Tibial artery (tissue), 4 donors: Measurements from ENCODE around the gene ZCCHC12.

ENCODE experiments used
- DNase-seq, 2 donors: peaks; one replicate each; pipeline ENCODE4 v3.0.0-alpha.2; 2019
- H3K27ac ChIP-seq, 2 donors: fragments of 200-600 bp; sonication (generic) in 1 of 2; 1 replicate in 1 of 2; 2 replicates in 1 of 2; pipeline ENCODE4 v1.5.1; 2018 to 2019; ENCODE audit warnings: mild to moderate bottlenecking in 1 of 2
- H3K27me3 ChIP-seq, 2 donors: fragments of 200-600 bp; sonication (generic) in 1 of 2; one replicate each; pipeline versions ENCODE4 v1.5.1 to v1.6.0; 2016 to 2019
- H3K36me3 ChIP-seq, 3 donors: fragments of 200-600 bp; sonication (generic) in 2 of 3; one replicate each; pipeline ENCODE4 v1.5.1; 2016 to 2019; ENCODE audit warnings: mild to moderate bottlenecking in 2 of 3
- H3K4me1 ChIP-seq, 4 donors: fragments of 200-600 bp; sonication (generic) in 2 of 4; 1 replicate in 3 of 4; 2 replicates in 1 of 4; pipeline ENCODE4 v1.5.1; 2016 to 2019
- H3K4me3 ChIP-seq, 2 donors: fragments of 200-600 bp; sonication (generic) in 1 of 2; 1 replicate in 1 of 2; 2 replicates in 1 of 2; pipeline ENCODE4 v1.5.1; 2018 to 2019; ENCODE audit warnings: mild to moderate bottlenecking in 2 of 2
- H3K9me3 ChIP-seq, 3 donors: fragments of 200-600 bp; sonication (generic) in 1 of 3; one replicate each; pipeline ENCODE4 v1.5.1; 2016 to 2019
- CTCF ChIP-seq, 2 experiments: fragments of 200-600 bp in 1 of 2; fragments of 450-650 bp in 1 of 2; IDR thresholded peaks; one replicate each; pipeline ENCODE4 v1.5.1; 2017 to 2019; ENCODE audit warnings: antibody characterized with exemption in 2 of 2, mild to moderate bottlenecking in 1 of 2, moderate library complexity in 1 of 2
- intact Hi-C: fragments of 100-400 bp; cut with DNase I; formaldehyde crosslinking; loops from one replicate; pipeline ENCODE4 v1.15.0; 2023; ENCODE audit warnings: low total_unique reads

ZCCHC12 gene

GRCh38 chrX:118861338-118861737 is 37.7 kb downstream of the ZCCHC12 start:
- Histone ChIP-seq H3K9me3 (no peaks in the 10 kb centered on the region), H3K27me3 (no peaks in the 10 kb centered on the region), H3K4me1 (no peaks in the 10 kb centered on the region), H3K36me3 (no peaks in the 10 kb centered on the region), H3K27ac (no peak overlapping the region), H3K4me3 (no peak overlapping the region)
- TF ChIP-seq CTCF (IDR thresholded peaks at IDR 0.05) = no peak
- no peak for DNase-seq
- intact Hi-C loops = no loop called here

GRCh38 chrX:118862091-118862490 is 38.5 kb downstream of the ZCCHC12 start:
- no peaks in the 10 kb centered on the region for H3K27me3 ChIP-seq
- no peaks in the 10 kb centered on the region for H3K4me1 ChIP-seq
- no peaks in the 10 kb centered on the region for H3K9me3 ChIP-seq
- no peaks in the 10 kb centered on the region for H3K36me3 ChIP-seq
- intact Hi-C loops = no loop called here
- TF ChIP-seq CTCF (IDR thresholded peaks at IDR 0.05) = no peak
- no peak overlapping the region for H3K4me3 ChIP-seq
- no peak for DNase-seq
- H3K27ac ChIP-seq = no peak overlapping the region

- intact Hi-C loops = no loop called here
- no peaks in the 10 kb centered on the region for H3K36me3 ChIP-seq
- H3K4me1 ChIP-seq = no peaks in the 10 kb centered on the region
- H3K27me3 ChIP-seq = no peaks in the 10 kb centered on the region
- H3K27ac ChIP-seq = no peak overlapping the region
- no peak overlapping the region for H3K4me3 ChIP-seq
- DNase-seq = no peak
- no peak for TF ChIP-seq CTCF (IDR thresholded peaks at IDR 0.05)
- no peaks in the 10 kb centered on the region for H3K9me3 ChIP-seq
Measured at GRCh38 chrX:118862979-118863378, 39.4 kb downstream of the ZCCHC12 start.

- intact Hi-C loops = no loop called here
- H3K27ac ChIP-seq = no peak overlapping the region
- no peaks in the 10 kb centered on the region for H3K36me3 ChIP-seq
- TF ChIP-seq CTCF (IDR thresholded peaks at IDR 0.05) = no peak
- no peaks in the 10 kb centered on the region for H3K27me3 ChIP-seq
- no peaks in the 10 kb centered on the region for H3K9me3 ChIP-seq
- no peak overlapping the region for H3K4me3 ChIP-seq
- DNase-seq = no peak
- H3K4me1 ChIP-seq = no peaks in the 10 kb centered on the region
Measured at GRCh38 chrX:118864063-118864635, 40.5 kb downstream of the ZCCHC12 start.

- Histone ChIP-seq H3K9me3 (no peaks in the 10 kb centered on the region), H3K4me1 (no peaks in the 10 kb centered on the region), H3K27me3 (no peaks in the 10 kb centered on the region), H3K36me3 (no peaks in the 10 kb centered on the region), H3K27ac (no peak overlapping the region), H3K4me3 (no peak overlapping the region)
- no peak for DNase-seq
- TF ChIP-seq CTCF (IDR thresholded peaks at IDR 0.05) = no peak
- intact Hi-C loops = no loop called here
Measured at GRCh38 chrX:118865231-118865630, 41.6 kb downstream of the ZCCHC12 start.

- Histone ChIP-seq H3K27me3 (no peaks in the 10 kb centered on the region), H3K27ac (no peak overlapping the region), H3K4me3 (no peak overlapping the region), H3K4me1 (peaks cover 0 to 10% (median 4%) of the 10 kb centered on the region in 4 donors), H3K36me3 (no peaks in the 10 kb centered on the region), H3K9me3 (no peaks in the 10 kb centered on the region)
- intact Hi-C loops = no loop called here
- no peak for TF ChIP-seq CTCF (IDR thresholded peaks at IDR 0.05)
- no peak for DNase-seq
Measured at GRCh38 chrX:118867251-118867650, 43.6 kb downstream of the ZCCHC12 start.
